Cardiac ventricle fibroblast (primary cell): Measurements from ENCODE around the gene CHST4. TPM values are rescaled to one million over a fixed set of nuclear protein-coding genes. Genes with fewer than 3 reads are reported as not detected.

ENCODE experiments used
- total RNA-seq: library from RNA; depleted of rRNA; stranded (reverse); fragments of >200 nt; gene quantifications from 2 replicates; pipeline ENCODE4 v1.2.3, GENCODE V29; 2015

The CHST4 gene
- total RNA-seq = not detected in 2 replicates

GRCh38 chr16:71526111-71526631 lies at the start of gene CHST4:
TSS of gene CHST4 (plus strand) at chr16:71526426. CDS start at chr16:71536678, 10,252 bp downstream.

GRCh38 chr16:71489122-71489521 lies 37.1 kb upstream of the CHST4 start, which contains the start of gene ZNF19:
TSS of gene ZNF19 (minus strand) at chr16:71489324. CDS start at chr16:71482114, 7,210 bp downstream.

GRCh38 chr16:71576971-71577370 lies 50.7 kb downstream of the CHST4 start, which contains the start of gene TAT:
TSS of gene TAT (minus strand) at chr16:71577092. CDS start at chr16:71576415, 677 bp downstream.

Other genes with a start within 250 kb of the CHST4 start
- gene CMTR2, start 237.0 kb upstream of the CHST4 start, total RNA-seq = 11.9 and 12.0 TPM in 2 replicates
- not detected in 2 replicates for gene CALB2, start 167.7 kb upstream of the CHST4 start, total RNA-seq
- not detected in 2 replicates for gene TLE7, start 84.4 kb upstream of the CHST4 start, total RNA-seq
- 2.4 and 5.1 TPM in 2 replicates for gene ZNF23, start 64.2 kb upstream of the CHST4 start, total RNA-seq
- 1.8 and 3.3 TPM in 2 replicates for gene ZNF19, start 37.1 kb upstream of the CHST4 start, total RNA-seq
- not detected in 2 replicates for gene TAT, start 50.7 kb downstream of the CHST4 start, total RNA-seq
- not detected in 2 replicates for gene MARVELD3, start 99.8 kb downstream of the CHST4 start, total RNA-seq
- 3.5 and 4.0 TPM in 2 replicates for gene PHLPP2, start 198.3 kb downstream of the CHST4 start, total RNA-seq